Measurements from ENCODE around the gene AMBRA1.

GRCh38 chr11:46364056-46364455, 229.8 kb downstream of the AMBRA1 start:
- no peak for TF ChIP-seq CTCF (IDR thresholded peaks at IDR 0.05; ENCODE audit: insufficient read depth, low read length)
- TF ChIP-seq POLR2AphosphoS5 (IDR thresholded peaks at IDR 0.05; ENCODE audit: low read depth), result no peak; the same call in 1 of the 2 replicates
- no peak for TF ChIP-seq REST (IDR thresholded peaks at IDR 0.05; ENCODE audit: insufficient replicate concordance, low read depth)
- TF ChIP-seq GABPA (IDR thresholded peaks at IDR 0.05; ENCODE audit: low read depth), result no peak
